ENCODE data around the gene PPP1R3F.

The PPP1R3F gene

DNA sequence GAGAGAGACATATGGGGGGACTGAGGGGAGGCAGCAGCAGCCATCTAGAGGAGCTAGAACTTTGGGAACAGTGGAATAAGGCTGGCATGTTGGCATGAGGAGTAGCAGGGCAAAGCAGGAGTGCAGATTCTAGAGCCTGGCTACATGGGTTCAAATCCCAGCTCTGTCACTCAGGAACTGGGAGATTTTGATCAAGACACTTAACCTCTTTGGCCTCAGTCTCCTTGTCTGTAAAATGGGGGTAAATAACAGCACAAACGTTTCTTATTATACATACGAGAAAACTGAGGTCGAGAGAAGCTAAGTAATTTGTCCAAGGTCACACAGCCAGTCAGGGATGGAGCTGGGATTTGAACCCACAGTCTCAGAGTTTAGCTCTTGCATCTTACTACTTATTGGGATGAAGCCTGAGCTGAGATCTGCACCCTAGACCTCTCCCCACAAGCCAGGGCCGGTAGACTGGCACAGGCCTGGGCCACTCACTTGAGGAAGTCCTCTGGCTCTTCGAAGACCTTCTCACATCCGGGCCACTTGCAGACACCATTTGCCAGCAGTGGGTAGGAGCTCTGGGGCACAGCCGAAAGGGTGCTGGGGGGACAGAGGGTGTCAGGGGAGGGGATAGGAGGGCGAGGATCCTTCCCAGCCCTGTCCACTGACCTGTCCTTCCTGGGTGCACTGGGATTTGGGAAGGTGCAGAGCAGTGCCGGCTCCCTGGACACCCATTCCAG, 13.2 kb upstream of the PPP1R3F start:
- TF ChIP-seq, protein P1, sequence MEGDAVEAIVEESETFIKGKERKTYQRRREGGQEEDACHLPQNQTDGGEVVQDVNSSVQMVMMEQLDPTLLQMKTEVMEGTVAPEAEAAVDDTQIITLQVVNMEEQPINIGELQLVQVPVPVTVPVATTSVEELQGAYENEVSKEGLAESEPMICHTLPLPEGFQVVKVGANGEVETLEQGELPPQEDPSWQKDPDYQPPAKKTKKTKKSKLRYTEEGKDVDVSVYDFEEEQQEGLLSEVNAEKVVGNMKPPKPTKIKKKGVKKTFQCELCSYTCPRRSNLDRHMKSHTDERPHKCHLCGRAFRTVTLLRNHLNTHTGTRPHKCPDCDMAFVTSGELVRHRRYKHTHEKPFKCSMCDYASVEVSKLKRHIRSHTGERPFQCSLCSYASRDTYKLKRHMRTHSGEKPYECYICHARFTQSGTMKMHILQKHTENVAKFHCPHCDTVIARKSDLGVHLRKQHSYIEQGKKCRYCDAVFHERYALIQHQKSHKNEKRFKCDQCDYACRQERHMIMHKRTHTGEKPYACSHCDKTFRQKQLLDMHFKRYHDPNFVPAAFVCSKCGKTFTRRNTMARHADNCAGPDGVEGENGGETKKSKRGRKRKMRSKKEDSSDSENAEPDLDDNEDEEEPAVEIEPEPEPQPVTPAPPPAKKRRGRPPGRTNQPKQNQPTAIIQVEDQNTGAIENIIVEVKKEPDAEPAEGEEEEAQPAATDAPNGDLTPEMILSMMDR (conservative IDR thresholded peaks at IDR 0.05; ENCODE audit: low read length): no peak
- no peak for DNase-seq (ENCODE audit: low read depth)
- H3K4me3 ChIP-seq (ENCODE audit: low read length): no peak overlapping the region

- DNase-seq (ENCODE audit: low read depth): no peak
- no peak overlapping the region for H3K4me3 ChIP-seq (ENCODE audit: low read length)
- TF ChIP-seq, protein P1 (conservative IDR thresholded peaks at IDR 0.05; ENCODE audit: low read length): no peak
These were observed 12.4 kb upstream of the PPP1R3F start for GRCh38 chrX:49257074-49257790.

GRCh38 chrX:49257846-49258748, 11.5 kb upstream of the PPP1R3F start:
- TF ChIP-seq, protein P1 (conservative IDR thresholded peaks at IDR 0.05; ENCODE audit: low read length): no peak
- DNase-seq (ENCODE audit: low read depth): no peak
- H3K4me3 ChIP-seq (ENCODE audit: low read length): no peak overlapping the region

- TF ChIP-seq, protein P1 (conservative IDR thresholded peaks at IDR 0.05; ENCODE audit: low read length): no peak
- H3K4me3 ChIP-seq (ENCODE audit: low read length): no peak overlapping the region
- no peak for DNase-seq (ENCODE audit: low read depth)
These were observed 10.9 kb upstream of the PPP1R3F start for GRCh38 chrX:49258749-49259124.

GRCh38 chrX:49260221-49260985, 9.2 kb upstream of the PPP1R3F start:
- H3K4me3 ChIP-seq (ENCODE audit: low read length): no peak overlapping the region
- TF ChIP-seq, protein P1 (conservative IDR thresholded peaks at IDR 0.05; ENCODE audit: low read length): no peak
- DNase-seq (ENCODE audit: low read depth): no peak

DNA sequence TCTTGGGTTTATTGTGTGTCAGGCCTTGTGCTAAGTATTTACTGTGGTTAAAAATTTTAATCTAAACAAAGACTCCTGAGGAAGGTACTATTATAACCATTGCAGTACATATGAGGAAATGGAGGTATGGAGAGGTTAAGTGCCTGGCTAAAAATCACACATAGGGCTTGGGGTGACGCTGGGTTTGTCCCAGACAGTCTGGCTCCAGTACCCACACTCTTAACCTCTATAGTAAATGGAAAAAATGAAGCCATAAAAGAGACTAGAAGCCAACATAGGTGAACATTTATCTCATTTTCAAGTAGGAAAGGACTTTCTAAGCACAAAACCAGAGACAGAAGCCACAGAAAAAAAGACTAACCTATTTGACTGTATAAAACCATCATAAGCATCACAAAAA, 7.0 kb upstream of the PPP1R3F start:
- TF ChIP-seq, protein P1 (conservative IDR thresholded peaks at IDR 0.05; ENCODE audit: low read length): no peak
- no peak overlapping the region for H3K4me3 ChIP-seq (ENCODE audit: low read length)

More for the DNA sequence above, 7.0 kb upstream of the PPP1R3F start:
- DNase-seq (ENCODE audit: low read depth): no peak
